HepG2 (cell line): ENCODE results near the gene PRPF18. TPM values are rescaled to one million over a fixed set of nuclear protein-coding genes. Genes with fewer than 3 reads are reported as not detected.

Experiments
- ATAC-seq: fragments of 200-7000 bp; cut with Tn5 transposase; 3 replicates; pipeline ENCODE4 v1.9.1; 2020; ENCODE audit warnings: mild to moderate bottlenecking, moderate library complexity
- BruUV-seq: library from RNA; stranded (reverse); fragments of 400-500 nt; replicated peaks from 2 replicates; lab custom pipeline; 2021; lab: Mats Ljungman, UMichigan
- CTCF ChIA-PET: fragments of 300-600 bp; formaldehyde crosslinking; extraction: SDS; loops from one replicate; lab custom pipeline; 2021; ENCODE audit warnings: low total read pairs, inconsistent platforms, low intra/inter-chr PET ratio; lab: Yijun Ruan, JAX
- POLR2A ChIA-PET: fragments of 350-600 bp; sonication (Branson Sonifier 250); formaldehyde crosslinking; loops from one replicate; lab custom pipeline; 2020; ENCODE audit warnings: antibody characterized with exemption, inconsistent platforms; lab: Yijun Ruan, JAX
- DNase-seq: peaks from one replicate; pipeline ENCODE4 v3.0.0-alpha.2; 2015; ENCODE audit warnings: low spot score
- FAIRE-seq: peaks from 3 replicates; lab custom pipeline; 2011; peaks lifted over from hg19 to GRCh38; lab: Jason Lieb, UNC
- H2AFZ ChIP-seq: one replicate; pipeline ENCODE4 v1.6.1; 2011; ENCODE audit warnings: low read length, inconsistent platforms
- H3K27ac ChIP-seq: fragments of 300-600 bp; 3 replicates; pipeline ENCODE4 v1.8.0; 2011; ENCODE audit warnings: mixed run types, mild to moderate bottlenecking, mixed read lengths, low read length, inconsistent platforms; ENCODE audit not compliant: insufficient read depth; ENCODE audit errors: extremely low read length
- H3K27me3 ChIP-seq, 2 experiments: fragments of 200-600 bp in 1 of 2; 2 replicates in 1 of 2; 3 replicates in 1 of 2; pipeline versions ENCODE4 v1.6.0 to v1.8.0; 2011; ENCODE audit warnings: low read length in 2 of 2, mild to moderate bottlenecking in 2 of 2, moderate library complexity in 2 of 2, inconsistent platforms in 1 of 2; ENCODE audit not compliant: insufficient read depth in 2 of 2, control insufficient read depth in 1 of 2
- H3K36me3 ChIP-seq, 2 experiments: fragments of 200-600 bp in 1 of 2; replicated peaks in 1 of 2; 2 replicates in 1 of 2; 3 replicates in 1 of 2; pipeline versions ENCODE4 v1.5.1 to v1.8.0; 2011; ENCODE audit warnings: low read length in 2 of 2, inconsistent platforms in 1 of 2; ENCODE audit not compliant: insufficient read depth in 2 of 2, control insufficient read depth in 1 of 2
- H3K4me1 ChIP-seq: 2 replicates; pipeline ENCODE4 v1.5.1; 2012; ENCODE audit warnings: low read length, inconsistent platforms; ENCODE audit not compliant: insufficient read depth
- H3K4me2 ChIP-seq: 2 replicates; pipeline ENCODE4 v1.6.0; 2011; ENCODE audit warnings: low read depth, low read length, inconsistent platforms
- H3K4me3 ChIP-seq, 3 experiments: fragments of 200-600 bp in 1 of 3; sonication (generic), shearing (Covaris generic) in 1 of 3; replicated peaks in 1 of 3; 2 replicates each; pipeline ENCODE4 v1.5.1; 2011 to 2016; ENCODE audit warnings: low read length in 3 of 3, inconsistent platforms in 2 of 3, low read depth in 2 of 3, mild to moderate bottlenecking in 2 of 3, control low read depth in 1 of 3, mixed read lengths in 1 of 3; ENCODE audit not compliant: insufficient read depth in 1 of 3
- H3K79me2 ChIP-seq: one replicate; pipeline ENCODE4 v1.6.1; 2011; ENCODE audit warnings: low read length, inconsistent platforms; ENCODE audit not compliant: insufficient read depth
- H3K9ac ChIP-seq: 2 replicates; pipeline ENCODE4 v1.6.0; 2011; ENCODE audit warnings: mild to moderate bottlenecking, low read depth, low read length, inconsistent platforms; ENCODE audit not compliant: insufficient read depth
- H3K9me3 ChIP-seq: 2 replicates; pipeline ENCODE4 v1.5.1; 2012; ENCODE audit warnings: mild to moderate bottlenecking, low read length
- H4K20me1 ChIP-seq: 2 replicates; pipeline ENCODE4 v1.6.0; 2011; ENCODE audit warnings: inconsistent platforms, mild to moderate bottlenecking, low read length, moderate library complexity; ENCODE audit not compliant: insufficient read depth
- DDIT3 ChIP-seq: sonication (generic); formaldehyde crosslinking; IDR thresholded peaks from 2 replicates; pipeline ENCODE4 v1.4.0; 2020; ENCODE audit warnings: mild to moderate bottlenecking, missing genetic modification reagents
- ISX ChIP-seq: sonication (generic); formaldehyde crosslinking; conservative IDR thresholded peaks from 2 replicates; pipeline ENCODE4 v1.5.0; 2020; ENCODE audit warnings: missing genetic modification reagents
- MAF1 ChIP-seq: sonication (generic); formaldehyde crosslinking; IDR thresholded peaks from 2 replicates; pipeline ENCODE4 v1.5.0; 2020; ENCODE audit warnings: missing genetic modification reagents, borderline replicate concordance
- PATZ1 ChIP-seq: sonication (generic); formaldehyde crosslinking; IDR thresholded peaks from 2 replicates; pipeline ENCODE4 v1.4.0; 2020; ENCODE audit warnings: missing genetic modification reagents
- TGIF2 ChIP-seq: IDR thresholded peaks from 2 replicates; pipeline ENCODE4 v1.6.1; 2016; ENCODE audit warnings: control low read depth, missing compliant biosample characterization
- ZNF562 ChIP-seq: sonication (generic); formaldehyde crosslinking; IDR thresholded peaks from 2 replicates; pipeline ENCODE4 v1.8.0; 2022; ENCODE audit warnings: missing genetic modification reagents, borderline replicate concordance
- WGBS: methylation state at CpG from one replicate; pipeline ENCODE4 v1.1.6; 2017; ENCODE audit warnings: low lambda C conversion rate; 5-methylcytosine and 5-hydroxymethylcytosine counted together
- in situ Hi-C: cut with HindIII; loops from 2 replicates; pipeline ENCODE4 v1.10.0; 2017; ENCODE audit warnings: low pct_unique_long_range_greater_than_20kb; ENCODE audit not compliant: extremely low pct_ligation_motif_present
- intact Hi-C: fragments of 100-400 bp; cut with micrococcal nuclease; formaldehyde crosslinking; loops from one replicate; pipeline ENCODE4 v1.10.0; 2022; ENCODE audit not compliant: unreplicated experiment
- polyA plus RNA-seq, 8 experiments: library from polyadenylated mRNA; depleted of rRNA in 3 of 8; stranded (reverse) in 7 of 8; unstranded in 1 of 8; fragments of >200 nt; fragmentation: Illumina TruSeq in 4 of 8; extraction: Trizol in 4 of 8; gene quantifications; 2 replicates each; pipeline versions ENCODE4 v1.2.1 to v1.2.3, GENCODE V29; 2011 to 2016; ENCODE audit warnings: low read depth in 4 of 8, missing spikeins in 1 of 8, mixed read lengths in 1 of 8; ENCODE audit not compliant: insufficient read depth in 1 of 8
- total RNA-seq, 5 experiments: library from RNA; depleted of rRNA; stranded (reverse); fragments of >200 nt; fragmentation: Illumina TruSeq; extraction: Trizol; gene quantifications; 2 replicates each; pipeline ENCODE4 v1.2.3, GENCODE V29; 2016; ENCODE audit warnings: low read depth in 1 of 5

Gene PRPF18
- total and polyA plus RNA-seq, 2 of the 13 experiments (the other 11 are each of a cell fraction or from before 2014, with no cell fraction given) = 6.1 to 17.2 TPM

- no peak overlapping the region for H3K9ac ChIP-seq
- H3K27ac ChIP-seq = no peak overlapping the region
- no peak overlapping the region for H2AFZ ChIP-seq
- ChIA-PET POLR2A (no interaction called here), CTCF (no interaction called here)
- FAIRE-seq = no peak
- no peaks in the 10 kb centered on the region for H3K79me2 ChIP-seq
- 93% methylated on average over 5 of the region's 5 CpGs for WGBS
- H3K4me1 ChIP-seq = no peaks in the 10 kb centered on the region
- peak; percentile 44; the same call in 2 of the 3 replicates for ATAC-seq
- intact Hi-C loops = no loop called here
- H3K9me3 ChIP-seq = no peaks in the 10 kb centered on the region
- in situ Hi-C loops = no loop called here
- no peaks in the 10 kb centered on the region for H3K27me3 ChIP-seq
- H4K20me1 ChIP-seq = no peaks in the 10 kb centered on the region
- no TSS peak for BruUV-seq
- H3K4me3 ChIP-seq = no peak overlapping the region
- no peak overlapping the region for H3K4me2 ChIP-seq
- H3K36me3 ChIP-seq = no peaks in the 10 kb centered on the region; a peak in 1 of 5 replicates
- DNase-seq = no peak
- TF ChIP-seq DDIT3 (CRISPR knock-in tag) (no peak), ZNF562 (CRISPR knock-in tag) (no peak), MAF1 (CRISPR knock-in tag) (no peak), PATZ1 (CRISPR knock-in tag) (no peak), ISX (CRISPR knock-in tag) (no peak), TGIF2 (CRISPR knock-in tag) (no peak)
These were observed 63.2 kb downstream of the PRPF18 start for GRCh38 chr10:13649844-13650520.
